ENCODE results near the gene MYADM. TPM values are rescaled to one million over a fixed set of nuclear protein-coding genes. Genes with fewer than 3 reads are reported as not detected.

MYADM gene
- total and polyA plus RNA-seq, 2 of the 13 experiments (the other 11 are each of a cell fraction or from before 2014, with no cell fraction given) = 19.9 to 38.1 TPM

- BruUV-seq (replicated peaks) = no TSS peak
- Histone ChIP-seq H3K36me3 (replicated peaks in 1 of 2; ENCODE audit: control insufficient read depth in 1 of 2, insufficient read depth in 2 of 2, low read length in 2 of 2) (peaks cover 9 to 30% of the 10 kb centered on the region in 2 experiments; a peak in 4 of 5 replicates), H3K4me3 (replicated peaks in 1 of 3; ENCODE audit: insufficient read depth in 1 of 3, low read depth in 2 of 3, low read length in 3 of 3) (no peak overlapping the region), H3K9me3 (ENCODE audit: low read length) (no peaks in the 10 kb centered on the region), H3K27me3 (ENCODE audit: control insufficient read depth in 1 of 2, insufficient read depth in 2 of 2, low read length in 2 of 2) (peaks cover 0 to 7% of the 10 kb centered on the region in 2 experiments; a peak in 2 of 5 replicates), H4K20me1 (ENCODE audit: insufficient read depth, low read length) (peaks cover 11% of the 10 kb centered on the region), H3K79me2 (ENCODE audit: insufficient read depth, low read length) (no peaks in the 10 kb centered on the region), H2AFZ (ENCODE audit: low read length) (no peak overlapping the region), H3K27ac (ENCODE audit: extremely low read length, insufficient read depth, low read length) (no peak overlapping the region), H3K4me2 (ENCODE audit: low read depth, low read length) (no peak overlapping the region), H3K4me1 (ENCODE audit: insufficient read depth, low read length) (peaks cover 27% of the 10 kb centered on the region), H3K9ac (ENCODE audit: insufficient read depth, low read depth, low read length) (no peak overlapping the region)
- no peak for FAIRE-seq
- ChIA-PET CTCF (ENCODE audit: low intra/inter-chr PET ratio, low total read pairs) (no interaction called here), POLR2A (interaction anchor here (4.3 kb wide), 1 partner anchor 10 kb away, joined by 102 read pairs; the partner anchor contains the start of gene MYADM)
- intact Hi-C loops (cut with micrococcal nuclease; ENCODE audit: unreplicated experiment) (no loop called here), in situ Hi-C loops (cut with HindIII; ENCODE audit: extremely low pct_ligation_motif_present, low pct_unique_long_range_greater_than_20kb) (no loop called here)
- ATAC-seq = no peak
- peak; percentile 50 for TF ChIP-seq RBFOX2 (IDR thresholded peaks at IDR 0.05; ENCODE audit: low read depth, low read length)
- TF ChIP-seq RFXAP (CRISPR knock-in tag; IDR thresholded peaks at IDR 0.05; ENCODE audit: borderline replicate concordance) = no peak
- TF ChIP-seq POLR2AphosphoS2 (IDR thresholded peaks at IDR 0.05; ENCODE audit: low read depth, low read length) = peak; percentile 82; the same call in 1 of the 2 replicates
- TF ChIP-seq ZSCAN29 (CRISPR knock-in tag; conservative IDR thresholded peaks at IDR 0.05) = no peak
- no peak for TF ChIP-seq WIZ (CRISPR knock-in tag; IDR thresholded peaks at IDR 0.05)
- peak; percentile 35; the same call in 1 of the 2 replicates for TF ChIP-seq PAF1 (CRISPR knock-in tag; IDR thresholded peaks at IDR 0.05)
- peak; percentile 61 for TF ChIP-seq AGO2 (optimal IDR thresholded peaks at IDR 0.05; ENCODE audit: low read depth, low read length)
- TF ChIP-seq ZNF749 (CRISPR knock-in tag; IDR thresholded peaks at IDR 0.05; ENCODE audit: borderline replicate concordance) = no peak
- TF ChIP-seq RBM39 (IDR thresholded peaks at IDR 0.05; ENCODE audit: low read depth, low read length, poor library complexity, severe bottlenecking) = no peak
- TF ChIP-seq MEIS2 (CRISPR knock-in tag; IDR thresholded peaks at IDR 0.05) = no peak
- TF ChIP-seq MED1 (CRISPR knock-in tag; IDR thresholded peaks at IDR 0.05) = 0 out of 2 replicates have a peak, but pooled peaks have one; percentile 20
- TF ChIP-seq, protein P1, sequence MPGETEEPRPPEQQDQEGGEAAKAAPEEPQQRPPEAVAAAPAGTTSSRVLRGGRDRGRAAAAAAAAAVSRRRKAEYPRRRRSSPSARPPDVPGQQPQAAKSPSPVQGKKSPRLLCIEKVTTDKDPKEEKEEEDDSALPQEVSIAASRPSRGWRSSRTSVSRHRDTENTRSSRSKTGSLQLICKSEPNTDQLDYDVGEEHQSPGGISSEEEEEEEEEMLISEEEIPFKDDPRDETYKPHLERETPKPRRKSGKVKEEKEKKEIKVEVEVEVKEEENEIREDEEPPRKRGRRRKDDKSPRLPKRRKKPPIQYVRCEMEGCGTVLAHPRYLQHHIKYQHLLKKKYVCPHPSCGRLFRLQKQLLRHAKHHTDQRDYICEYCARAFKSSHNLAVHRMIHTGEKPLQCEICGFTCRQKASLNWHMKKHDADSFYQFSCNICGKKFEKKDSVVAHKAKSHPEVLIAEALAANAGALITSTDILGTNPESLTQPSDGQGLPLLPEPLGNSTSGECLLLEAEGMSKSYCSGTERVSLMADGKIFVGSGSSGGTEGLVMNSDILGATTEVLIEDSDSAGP (CRISPR knock-in tag; IDR thresholded peaks at IDR 0.05; ENCODE audit: borderline replicate concordance) = no peak
- TF ChIP-seq RBM22 (optimal IDR thresholded peaks at IDR 0.05; ENCODE audit: low read length) = peak; percentile 98
- TF ChIP-seq ZC3H13 (CRISPR knock-in tag; IDR thresholded peaks at IDR 0.05) = peak; percentile 88; the same call in 1 of the 2 replicates
- peak; percentile 67 for TF ChIP-seq POLR2G (IDR thresholded peaks at IDR 0.05; ENCODE audit: low read depth, low read length)
- no peak for TF ChIP-seq ATF5 (CRISPR knock-in tag; IDR thresholded peaks at IDR 0.05; ENCODE audit: low read depth)
- peak; percentile 59 for TF ChIP-seq POLR2AphosphoS5 (IDR thresholded peaks at IDR 0.05; ENCODE audit: low read depth, low read length)
- no peak for TF ChIP-seq ZNF468 (CRISPR knock-in tag; IDR thresholded peaks at IDR 0.05)
- TF ChIP-seq ZC3H4 (CRISPR knock-in tag; IDR thresholded peaks at IDR 0.05; ENCODE audit: borderline replicate concordance) = no peak
- TF ChIP-seq POLR2A (IDR thresholded peaks at IDR 0.05; ENCODE audit: insufficient read depth in 1 of 2, low read depth in 2 of 2, low read length in 2 of 2) = peak; percentile 26 to 58; a peak in 2 of 4 replicates
- TF ChIP-seq SOX13 (IDR thresholded peaks at IDR 0.05) = no peak
- TF ChIP-seq SOX13 (CRISPR knock-in tag; conservative IDR thresholded peaks at IDR 0.05 in 1 of 2, IDR thresholded peaks at IDR 0.05 in 1 of 2) = peak in 1 of 2 experiments; percentile 91; a peak in 1 of 4 replicates
- TF ChIP-seq ZNF260 (CRISPR knock-in tag; IDR thresholded peaks at IDR 0.05; ENCODE audit: borderline replicate concordance, low read depth) = no peak
- WGBS (ENCODE audit: low lambda C conversion rate) = 88% methylated on average over 5 of the region's 6 CpGs
- DNase-seq (ENCODE audit: low spot score) = no peak
Measured at GRCh38 chr19:53876651-53877224, 9.1 kb downstream of the MYADM start.

All from HepG2 (cell line).